HCT116 (cell line): ENCODE results near the gene BAG1. TPM values are rescaled to one million over a fixed set of nuclear protein-coding genes. Genes with fewer than 3 reads are reported as not detected.

Experiments used
- ATAC-seq: fragments of 200-7000 bp; cut with Tn5 transposase; 2 replicates; pipeline ENCODE4 v1.9.1; 2020; ENCODE audit warnings: mild to moderate bottlenecking, moderate library complexity
- BruUV-seq: library from RNA; stranded (reverse); fragments of 400-500 nt; replicated peaks from 2 replicates; lab custom pipeline; 2021; lab: Mats Ljungman, UMichigan
- CTCF ChIA-PET: fragments of 300-600 bp; sonication (Branson Sonifier 250); formaldehyde crosslinking; loops from one replicate; lab custom pipeline; 2021; ENCODE audit warnings: antibody characterized with exemption; lab: Charles Lee
- POLR2A ChIA-PET: fragments of 300-600, 350-600 bp; sonication (Branson Sonifier 250); formaldehyde crosslinking; loops from one replicate; lab custom pipeline; 2021; ENCODE audit warnings: antibody characterized with exemption; lab: Charles Lee
- RAD21 ChIA-PET, 2 experiments: fragments of 300-600 bp; sonication (Branson Sonifier 250); formaldehyde crosslinking; loops; one replicate each; lab custom pipeline; 2023; ENCODE audit warnings: low total read pairs in 2 of 2; ENCODE audit not compliant: uncharacterized antibody in 2 of 2, unreplicated experiment in 2 of 2, low non-redundant PET in 1 of 2; lab: Charles Lee
- DNase-seq: peaks from one replicate; pipeline ENCODE4 v3.0.0-alpha.2; 2010; ENCODE audit warnings: low read depth, low spot score
- H2AFZ ChIP-seq: fragments of 200-600 bp; shearing (Covaris generic), sonication (generic); 2 replicates; pipeline ENCODE4 v1.6.1; 2017; ENCODE audit warnings: low read depth, mixed run types, mixed read lengths, antibody characterized with exemption, low read length; ENCODE audit not compliant: poor library complexity, severe bottlenecking
- H3K27ac ChIP-seq: 2 replicates; pipeline ENCODE4 v1.5.1; 2012; ENCODE audit warnings: low read depth, low read length
- H3K27me3 ChIP-seq: fragments of 200-600 bp; sonication (generic); 2 replicates; pipeline ENCODE4 v1.6.1; 2016; ENCODE audit warnings: mixed run types, low read length, mixed read lengths; ENCODE audit not compliant: insufficient read depth
- H3K36me3 ChIP-seq, 2 experiments: fragments of 200-500 bp in 1 of 2; fragments of 200-600 bp in 1 of 2; sonication (Bioruptor generic) in 1 of 2; sonication (generic) in 1 of 2; 2 replicates each; pipeline versions ENCODE4 v1.5.1 to v1.6.1; 2014 to 2016; ENCODE audit warnings: low read length in 2 of 2, inconsistent platforms in 1 of 2, mixed read lengths in 1 of 2, mixed run types in 1 of 2; ENCODE audit not compliant: insufficient read depth in 2 of 2, control insufficient read depth in 1 of 2
- H3K4me1 ChIP-seq, 2 experiments: fragments of 200-600 bp in 1 of 2; sonication (generic) in 1 of 2; 2 replicates each; pipeline versions ENCODE4 v1.5.1 to v1.6.1; 2012 to 2017; ENCODE audit warnings: low read length in 2 of 2, inconsistent platforms in 1 of 2, mild to moderate bottlenecking in 1 of 2, mixed read lengths in 1 of 2, mixed run types in 1 of 2, moderate library complexity in 1 of 2; ENCODE audit not compliant: insufficient read depth in 2 of 2, control insufficient read depth in 1 of 2
- H3K4me2 ChIP-seq: fragments of 200-600 bp; sonication (generic); 2 replicates; pipeline ENCODE4 v1.6.1; 2017; ENCODE audit warnings: mixed run types, low read length, mixed read lengths
- H3K4me3 ChIP-seq, 2 experiments: fragments of 200-600 bp in 1 of 2; sonication (generic) in 1 of 2; replicated peaks in 1 of 2; 2 replicates each; pipeline ENCODE4 v1.5.1; 2011 to 2016; ENCODE audit warnings: low read length in 2 of 2, control low read depth in 1 of 2, low read depth in 1 of 2, mild to moderate bottlenecking in 1 of 2, mixed read lengths in 1 of 2, mixed run types in 1 of 2
- H3K79me2 ChIP-seq: fragments of 200-600 bp; sonication (generic); 2 replicates; pipeline ENCODE4 v1.6.1; 2017; ENCODE audit warnings: mild to moderate bottlenecking, mixed run types, low read length, moderate library complexity, mixed read lengths; ENCODE audit not compliant: insufficient read depth
- H3K9ac ChIP-seq: fragments of 200-600 bp; sonication (generic); 2 replicates; pipeline ENCODE4 v1.6.1; 2016; ENCODE audit warnings: low read length, mixed read lengths
- H3K9me2 ChIP-seq: fragments of 200-600 bp; sonication (generic), shearing (Covaris generic); 2 replicates; pipeline ENCODE4 v1.6.1; 2017; ENCODE audit warnings: mixed run types, mild to moderate bottlenecking, moderate library complexity; ENCODE audit not compliant: insufficient read depth
- H3K9me3 ChIP-seq, 2 experiments: fragments of 200-500 bp in 1 of 2; fragments of 200-600 bp in 1 of 2; sonication (Bioruptor generic) in 1 of 2; sonication (generic) in 1 of 2; 2 replicates each; pipeline ENCODE4 v1.6.1; 2014 to 2017; ENCODE audit warnings: low read length in 2 of 2, mixed read lengths in 2 of 2, inconsistent platforms in 1 of 2, low read depth in 1 of 2, mild to moderate bottlenecking in 1 of 2, mixed run types in 1 of 2, moderate library complexity in 1 of 2; ENCODE audit not compliant: control insufficient read depth in 1 of 2, insufficient read depth in 1 of 2
- H4K20me1 ChIP-seq: fragments of 200-600 bp; sonication (generic), shearing (Covaris generic); 2 replicates; pipeline ENCODE4 v1.6.1; 2017; ENCODE audit warnings: mixed run types, mild to moderate bottlenecking, moderate library complexity; ENCODE audit not compliant: insufficient read depth
- ATF3 ChIP-seq: IDR thresholded peaks from 2 replicates; pipeline ENCODE4 v1.6.1; 2012
- CBX3 ChIP-seq: IDR thresholded peaks from 2 replicates; pipeline ENCODE4 v1.6.1; 2012; ENCODE audit warnings: low read depth
- CEBPB ChIP-seq: IDR thresholded peaks from 2 replicates; pipeline ENCODE4 v1.6.1; 2012; ENCODE audit warnings: low read depth
- CTCF ChIP-seq, 3 experiments: fragments of 200-600 bp in 1 of 3; sonication (generic) in 1 of 3; IDR thresholded peaks in 2 of 3; conservative IDR thresholded peaks in 1 of 3; 2 replicates each; pipeline ENCODE4 v1.5.1; 2012 to 2017; ENCODE audit warnings: low read depth in 2 of 3, low read length in 2 of 3, antibody characterized with exemption in 1 of 3, borderline replicate concordance in 1 of 3, control low read depth in 1 of 3, mild to moderate bottlenecking in 1 of 3, mixed read lengths in 1 of 3, mixed run types in 1 of 3, moderate library complexity in 1 of 3; ENCODE audit not compliant: insufficient read depth in 1 of 3
- MAX ChIP-seq: IDR thresholded peaks from 2 replicates; pipeline ENCODE4 v1.6.1; 2012
- RAD21 ChIP-seq: IDR thresholded peaks from 2 replicates; pipeline ENCODE4 v1.6.1; 2012; ENCODE audit warnings: low read depth, mild to moderate bottlenecking
- ZFX ChIP-seq: fragments of 450-650 bp; IDR thresholded peaks from 2 replicates; pipeline ENCODE4 v1.6.1; 2017
- intact Hi-C: fragments of 100-400 bp; cut with micrococcal nuclease; formaldehyde crosslinking; loops from 2 replicates; pipeline ENCODE4 v1.10.0; 2022
- total RNA-seq: library from RNA; stranded (reverse); gene quantifications from one replicate; pipeline ENCODE4 v1.2.1, GENCODE V29; 2021; ENCODE audit not compliant: unreplicated experiment
- TF ChIP-seq, protein P1 (sequence below): IDR thresholded peaks from 2 replicates; pipeline ENCODE4 v1.6.1; 2011; ENCODE audit warnings: mild to moderate bottlenecking, low read length, moderate library complexity; ENCODE audit not compliant: insufficient replicate concordance; ENCODE audit errors: extremely low read depth

BAG1 gene
- total RNA-seq, 1 experiment from 2014 or later = 58.2 TPM

DNA sequence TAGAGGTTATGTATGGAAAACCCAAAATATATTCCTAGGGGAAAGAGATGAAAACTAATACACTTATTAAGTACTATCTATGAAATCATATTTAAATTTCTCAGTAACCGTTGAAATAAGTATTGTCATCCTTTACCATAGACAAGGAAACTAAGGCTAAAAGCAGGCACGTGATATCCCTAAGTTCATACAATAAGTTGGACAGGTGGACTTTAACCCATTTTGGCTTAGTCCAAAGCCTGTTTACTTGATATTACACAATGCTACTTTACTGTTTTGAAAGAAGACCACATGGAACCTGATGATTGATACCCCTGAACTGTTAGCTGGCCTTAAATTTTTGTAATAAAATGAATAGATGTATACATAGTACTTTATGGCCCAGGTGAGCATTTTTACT is 29.3 kb upstream of the BAG1 start:
- H3K79me2 ChIP-seq = peaks cover 85% of the 10 kb centered on the region
- H3K4me1 ChIP-seq = peaks cover 5 to 22% of the 10 kb centered on the region in 2 experiments; a peak in 2 of 4 replicates

More for the DNA sequence above, 29.3 kb upstream of the BAG1 start:
- CTCF ChIA-PET = no interaction called here
- no peaks in the 10 kb centered on the region for H4K20me1 ChIP-seq
- no peaks in the 10 kb centered on the region for H3K9me3 ChIP-seq
- TF ChIP-seq CTCF (IDR thresholded peaks at IDR 0.05 in 2 of 3, conservative IDR thresholded peaks at IDR 0.05 in 1 of 3; ENCODE audit: borderline replicate concordance in 1 of 3, insufficient read depth in 1 of 3, low read depth in 2 of 3, low read length in 2 of 3) (no peak), RAD21 (no peak), MAX (no peak), CBX3 (no peak), CEBPB (no peak), ZFX (no peak), ATF3 (no peak)
- TF ChIP-seq, protein P1, sequence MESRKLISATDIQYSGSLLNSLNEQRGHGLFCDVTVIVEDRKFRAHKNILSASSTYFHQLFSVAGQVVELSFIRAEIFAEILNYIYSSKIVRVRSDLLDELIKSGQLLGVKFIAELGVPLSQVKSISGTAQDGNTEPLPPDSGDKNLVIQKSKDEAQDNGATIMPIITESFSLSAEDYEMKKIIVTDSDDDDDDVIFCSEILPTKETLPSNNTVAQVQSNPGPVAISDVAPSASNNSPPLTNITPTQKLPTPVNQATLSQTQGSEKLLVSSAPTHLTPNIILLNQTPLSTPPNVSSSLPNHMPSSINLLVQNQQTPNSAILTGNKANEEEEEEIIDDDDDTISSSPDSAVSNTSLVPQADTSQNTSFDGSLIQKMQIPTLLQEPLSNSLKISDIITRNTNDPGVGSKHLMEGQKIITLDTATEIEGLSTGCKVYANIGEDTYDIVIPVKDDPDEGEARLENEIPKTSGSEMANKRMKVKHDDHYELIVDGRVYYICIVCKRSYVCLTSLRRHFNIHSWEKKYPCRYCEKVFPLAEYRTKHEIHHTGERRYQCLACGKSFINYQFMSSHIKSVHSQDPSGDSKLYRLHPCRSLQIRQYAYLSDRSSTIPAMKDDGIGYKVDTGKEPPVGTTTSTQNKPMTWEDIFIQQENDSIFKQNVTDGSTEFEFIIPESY = no peak
- TF ChIP-seq, all 23 proteins: peak for 0
- ATAC-seq (no peak), DNase-seq (no peak)
- H3K9me2 ChIP-seq = no peaks in the 10 kb centered on the region
- ChIA-PET POLR2A (no interaction called here), RAD21 (no interaction called here)
- H3K9ac ChIP-seq = no peak overlapping the region
- peaks cover 41 to 47% of the 10 kb centered on the region in 2 experiments; a peak in 3 of 4 replicates for H3K36me3 ChIP-seq
- BruUV-seq = no TSS peak
- no peak overlapping the region for H3K4me3 ChIP-seq
- no peak overlapping the region for H2AFZ ChIP-seq
- no peak overlapping the region for H3K27ac ChIP-seq
- intact Hi-C loops = no loop called here
- no peaks in the 10 kb centered on the region for H3K27me3 ChIP-seq
- H3K4me2 ChIP-seq = no peak overlapping the region
